Mammary epithelial cell (primary cell): Measurements from ENCODE around the gene C10orf71.

ENCODE experiments used
- EZH2 ChIP-seq: IDR thresholded peaks from 2 replicates; pipeline ENCODE4 v1.6.1; 2012; ENCODE audit warnings: low read length, inconsistent platforms, borderline replicate concordance
- TF ChIP-seq, protein P1 (sequence below), 2 donors: IDR thresholded peaks in 1 of 2; conservative IDR thresholded peaks in 1 of 2; 2 replicates each; pipeline ENCODE4 v1.5.1; 2011 to 2012; ENCODE audit warnings: inconsistent platforms in 2 of 2, low read length in 2 of 2, mild to moderate bottlenecking in 2 of 2, control low read depth in 1 of 2, low read depth in 1 of 2; ENCODE audit not compliant: insufficient read depth in 1 of 2; ENCODE audit errors: extremely low read depth in 1 of 2

DNA sequence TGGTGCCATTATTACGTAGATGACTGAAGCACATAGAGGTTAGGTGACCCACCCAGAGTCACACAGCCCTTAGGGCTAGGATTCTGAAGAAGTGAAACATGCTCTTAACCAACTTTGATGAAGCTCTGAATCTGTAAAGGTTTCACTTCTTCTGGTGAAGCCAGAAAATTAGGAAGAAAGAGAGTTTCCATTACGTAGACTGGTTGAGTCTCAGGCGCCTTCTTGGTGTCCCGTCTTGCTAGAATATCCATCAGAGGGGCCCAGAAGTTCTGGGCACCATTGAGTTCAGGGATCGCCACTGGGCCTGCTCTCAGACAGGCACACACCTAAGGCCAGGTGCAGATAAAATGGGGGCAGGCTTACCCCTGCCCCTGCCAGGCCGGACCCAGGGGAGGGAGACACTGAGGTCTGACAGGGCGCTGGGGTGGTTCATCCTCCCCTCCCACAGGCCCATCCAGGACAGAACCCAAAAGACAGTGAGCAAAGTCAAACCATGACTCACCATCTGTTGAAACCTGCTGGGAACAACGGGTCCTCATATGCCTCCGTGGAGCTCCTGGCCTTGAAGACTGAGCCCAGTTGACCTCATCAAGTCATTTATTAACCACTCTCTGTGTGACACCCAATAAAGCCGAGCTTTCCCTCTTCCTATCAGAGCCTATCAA lies 63.8 kb downstream of the C10orf71 start:
- TF ChIP-seq, protein P1, sequence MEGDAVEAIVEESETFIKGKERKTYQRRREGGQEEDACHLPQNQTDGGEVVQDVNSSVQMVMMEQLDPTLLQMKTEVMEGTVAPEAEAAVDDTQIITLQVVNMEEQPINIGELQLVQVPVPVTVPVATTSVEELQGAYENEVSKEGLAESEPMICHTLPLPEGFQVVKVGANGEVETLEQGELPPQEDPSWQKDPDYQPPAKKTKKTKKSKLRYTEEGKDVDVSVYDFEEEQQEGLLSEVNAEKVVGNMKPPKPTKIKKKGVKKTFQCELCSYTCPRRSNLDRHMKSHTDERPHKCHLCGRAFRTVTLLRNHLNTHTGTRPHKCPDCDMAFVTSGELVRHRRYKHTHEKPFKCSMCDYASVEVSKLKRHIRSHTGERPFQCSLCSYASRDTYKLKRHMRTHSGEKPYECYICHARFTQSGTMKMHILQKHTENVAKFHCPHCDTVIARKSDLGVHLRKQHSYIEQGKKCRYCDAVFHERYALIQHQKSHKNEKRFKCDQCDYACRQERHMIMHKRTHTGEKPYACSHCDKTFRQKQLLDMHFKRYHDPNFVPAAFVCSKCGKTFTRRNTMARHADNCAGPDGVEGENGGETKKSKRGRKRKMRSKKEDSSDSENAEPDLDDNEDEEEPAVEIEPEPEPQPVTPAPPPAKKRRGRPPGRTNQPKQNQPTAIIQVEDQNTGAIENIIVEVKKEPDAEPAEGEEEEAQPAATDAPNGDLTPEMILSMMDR (conservative IDR thresholded peaks at IDR 0.05 in 1 of 2, IDR thresholded peaks at IDR 0.05 in 1 of 2; ENCODE audit: extremely low read depth in 1 of 2, insufficient read depth in 1 of 2, low read depth in 1 of 2, low read length in 2 of 2): no peak
- TF ChIP-seq EZH2: no peak
